UCSD-AML1 (cell line): Measurements from ENCODE around the gene SLC35F1.

Experiments
- DNase-seq: peaks from one replicate; lab custom pipeline; 2025; ENCODE audit not compliant: unreplicated experiment; lab: John Stamatoyannopoulos, UW

SLC35F1 gene

DNA sequence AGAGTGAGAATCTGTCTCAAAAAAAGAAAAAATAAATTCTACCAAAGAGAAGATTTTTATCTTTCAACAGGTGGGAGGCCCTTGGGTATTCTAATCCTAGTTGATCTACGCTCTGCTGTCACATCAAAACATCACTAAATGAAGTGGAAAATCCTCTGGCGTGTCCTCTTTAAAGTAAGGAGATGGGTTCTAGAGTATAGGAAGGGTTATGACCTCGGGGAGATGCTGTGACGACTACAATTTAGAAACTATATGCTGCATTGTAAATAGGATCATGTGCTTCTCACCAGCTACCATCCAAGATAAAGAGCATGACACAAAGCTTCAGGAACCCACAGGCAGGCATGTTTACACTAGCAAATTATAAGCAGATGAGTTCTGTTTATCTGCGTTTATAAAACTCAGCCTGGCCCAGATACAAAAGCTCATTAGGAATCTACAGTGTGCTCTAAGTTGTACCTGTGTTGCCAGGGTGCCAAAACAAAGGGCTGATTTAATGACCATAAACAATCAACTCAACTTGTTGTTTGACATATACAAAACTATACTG lies 443.9 kb downstream of the SLC35F1 start:
- DNase-seq = no peak

DNA sequence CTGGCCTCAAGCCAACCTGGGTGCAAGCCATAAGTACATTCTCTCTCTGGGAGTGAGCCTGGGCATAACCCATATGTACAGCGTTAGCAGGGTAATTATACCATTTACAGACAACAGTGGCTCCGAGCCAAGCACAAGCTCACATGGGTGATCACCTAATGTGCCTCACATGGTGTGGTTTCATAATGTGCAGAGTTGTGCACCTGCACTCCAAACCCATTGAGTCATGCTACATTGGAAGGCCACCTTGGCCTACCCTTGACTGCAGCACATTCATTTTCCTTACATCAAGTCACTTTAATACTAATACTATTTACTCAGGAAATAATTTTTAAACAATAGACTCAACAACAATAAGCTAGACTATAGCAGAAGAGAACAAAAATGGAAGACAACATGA lies 446.5 kb downstream of the SLC35F1 start:
- no peak for DNase-seq

DNA sequence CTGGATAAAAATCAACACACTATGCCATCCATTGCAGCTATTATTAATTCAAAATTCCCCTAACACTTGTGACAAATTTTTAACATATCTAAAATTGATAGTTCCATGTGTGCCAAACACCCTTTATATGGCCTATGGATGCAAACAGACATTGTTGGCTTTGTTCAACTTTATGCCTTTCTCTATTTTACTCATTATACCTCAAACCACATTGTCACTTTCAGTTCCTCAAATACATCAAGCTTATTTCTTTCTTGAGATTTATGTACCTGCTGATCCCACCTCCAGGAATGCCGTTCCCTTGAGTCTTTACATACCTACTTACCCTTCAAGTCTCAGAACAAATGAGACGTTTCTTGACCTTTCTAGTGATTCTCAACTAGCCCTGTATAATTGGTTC lies 447.6 kb downstream of the SLC35F1 start:
- no peak for DNase-seq

DNA sequence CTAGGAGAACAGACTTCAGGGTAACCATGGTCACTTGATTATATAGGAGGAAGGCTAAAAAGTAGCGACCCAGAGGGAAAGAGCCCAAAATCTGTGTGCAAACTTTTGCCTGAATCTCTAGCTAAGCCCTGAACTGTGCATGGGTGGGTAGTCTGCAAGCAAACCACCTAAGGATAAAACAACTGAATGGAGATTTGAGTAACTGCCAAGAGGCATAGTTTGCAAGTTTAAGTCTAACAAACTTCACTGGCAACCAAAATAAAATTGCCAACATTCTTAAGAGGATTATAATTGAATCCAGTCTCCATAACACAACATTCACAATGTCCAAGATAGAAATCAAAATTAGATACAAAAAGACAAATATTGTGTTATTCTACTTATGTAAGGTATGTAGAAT lies 449.0 kb downstream of the SLC35F1 start:
- DNase-seq = no peak

DNA sequence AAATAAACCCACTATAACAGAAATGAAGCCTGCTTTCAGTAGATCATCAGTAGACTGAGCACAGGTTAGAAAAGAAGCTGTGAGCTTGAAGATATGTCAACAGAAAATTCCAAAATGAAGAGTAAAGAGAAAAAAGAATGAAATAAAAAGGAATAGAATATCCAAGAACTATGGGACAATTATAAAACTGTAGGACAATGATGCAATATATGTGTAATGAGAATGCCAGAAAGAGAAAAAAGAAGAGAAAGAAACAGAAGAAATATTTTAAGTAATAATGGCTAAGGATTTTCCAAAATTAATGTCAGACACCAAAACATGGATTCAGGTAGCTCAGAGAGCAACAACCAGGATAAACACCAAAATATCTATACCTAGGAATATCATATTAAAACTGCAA lies 449.6 kb downstream of the SLC35F1 start:
- no peak for DNase-seq
